Renal cortical epithelial cell (primary cell): ENCODE measurements around the gene PARP1. TPM values are rescaled to one million over a fixed set of nuclear protein-coding genes. Genes with fewer than 3 reads are reported as not detected.

Experiments
- DNase-seq: peaks from one replicate; pipeline ENCODE4 v3.0.0-alpha.2; 2011; ENCODE audit warnings: low read depth
- total RNA-seq: library from RNA; depleted of rRNA; stranded (reverse); fragments of >200 nt; gene quantifications from 2 replicates; pipeline ENCODE4 v1.2.3, GENCODE V29; 2014

Gene PARP1
- total RNA-seq, 1 donor from 2014 or later = 127 TPM

GRCh38 chr1:226378071-226378470 is 29.8 kb downstream of the PARP1 start:
- no peak for DNase-seq

- no peak for DNase-seq
These were observed 31.6 kb downstream of the PARP1 start for GRCh38 chr1:226376300-226376699.

- DNase-seq = no peak
These were observed 34.5 kb downstream of the PARP1 start for GRCh38 chr1:226373376-226373775.

- DNase-seq = no peak
These were observed 35.0 kb downstream of the PARP1 start for GRCh38 chr1:226372885-226373284.

GRCh38 chr1:226371866-226372490 is 35.9 kb downstream of the PARP1 start:
- DNase-seq = no peak

- DNase-seq = no peak
These were observed 36.7 kb downstream of the PARP1 start for GRCh38 chr1:226371027-226371694.

GRCh38 chr1:226370144-226370923 is 37.6 kb downstream of the PARP1 start:
- peak; percentile 4 for DNase-seq

- DNase-seq = no peak
These were observed 38.8 kb downstream of the PARP1 start for GRCh38 chr1:226369110-226369509.

- DNase-seq = no peak
These were observed 41.6 kb downstream of the PARP1 start for GRCh38 chr1:226366290-226366689.

- DNase-seq = peak; percentile 15
These were observed 42.1 kb downstream of the PARP1 start for GRCh38 chr1:226365831-226366231.

- DNase-seq = no peak
These were observed 42.9 kb downstream of the PARP1 start for GRCh38 chr1:226364901-226365565.

- DNase-seq = no peak
These were observed 43.4 kb downstream of the PARP1 start for GRCh38 chr1:226364514-226364899.

- no peak for DNase-seq
These were observed 43.9 kb downstream of the PARP1 start for GRCh38 chr1:226363801-226364513.

- no peak for DNase-seq
These were observed 44.9 kb downstream of the PARP1 start for GRCh38 chr1:226362891-226363447.

- no peak for DNase-seq
These were observed 45.5 kb downstream of the PARP1 start for GRCh38 chr1:226362361-226362760.

- DNase-seq = no peak
These were observed 47.7 kb downstream of the PARP1 start for GRCh38 chr1:226360106-226360746.

- DNase-seq = no peak
These were observed 50.5 kb downstream of the PARP1 start for GRCh38 chr1:226357416-226357815.

GRCh38 chr1:226355669-226356551 is 52.0 kb downstream of the PARP1 start:
- no peak for DNase-seq

GRCh38 chr1:226355016-226355415 is 52.9 kb downstream of the PARP1 start:
- no peak for DNase-seq
